Neutrophil (primary cell): Measurements from ENCODE around the gene KRTAP12-1.

Experiments used
- H3K27ac ChIP-seq: fragments of 200-600 bp; sonication (generic); 2 replicates; pipeline ENCODE4 v1.5.1; 2016; ENCODE audit warnings: mild to moderate bottlenecking, moderate library complexity
- H3K27me3 ChIP-seq: fragments of 200-600 bp; sonication (generic); 2 replicates; pipeline ENCODE4 v1.6.0; 2016; ENCODE audit warnings: mild to moderate bottlenecking
- H3K36me3 ChIP-seq: fragments of 200-600 bp; sonication (generic); 2 replicates; pipeline ENCODE4 v1.5.1; 2017
- H3K4me1 ChIP-seq, 2 experiments: fragments of 200-600 bp in 1 of 2; sonication (generic) in 1 of 2; 1 replicate in 1 of 2; 2 replicates in 1 of 2; pipeline versions ENCODE4 v1.5.1 to v1.6.1; 2013 to 2016; ENCODE audit warnings: low read depth in 1 of 2, low read length in 1 of 2, mild to moderate bottlenecking in 1 of 2, moderate library complexity in 1 of 2; ENCODE audit not compliant: control insufficient read depth in 1 of 2, insufficient read depth in 1 of 2
- H3K4me3 ChIP-seq, 2 experiments: fragments of 200-600 bp in 1 of 2; sonication (generic) in 1 of 2; 1 replicate in 1 of 2; 2 replicates in 1 of 2; pipeline ENCODE4 v1.5.1; 2013 to 2016; ENCODE audit warnings: low read depth in 1 of 2, low read length in 1 of 2, mild to moderate bottlenecking in 1 of 2, moderate library complexity in 1 of 2
- H3K9me3 ChIP-seq: fragments of 200-600 bp; sonication (generic); 2 replicates; pipeline ENCODE4 v1.5.1; 2016
- CTCF ChIP-seq: fragments of 200-600 bp; sonication (generic); IDR thresholded peaks from 2 replicates; pipeline ENCODE4 v1.5.1; 2016; ENCODE audit warnings: antibody characterized with exemption

Gene KRTAP12-1

GRCh38 chr21:44711327-44712202 is 29.6 kb upstream of the KRTAP12-1 start, which contains the start of gene TSPEAR:
TSS of gene TSPEAR (minus strand) at chr21:44711572. CDS start at chr21:44711514, 58 bp downstream.
- Histone ChIP-seq H3K27ac (no peak within 1 kb of the TSS), H3K4me3 (no peak within 1 kb of the TSS), H3K36me3 (no peaks in the 10 kb centered on the region), H3K9me3 (no peaks in the 10 kb centered on the region), H3K27me3 (peaks cover 100% of the 10 kb centered on the region), H3K4me1 (no peaks in the 10 kb centered on the region)
- TF ChIP-seq CTCF = no peak

GRCh38 chr21:44710756-44711326 is 28.9 kb upstream of the KRTAP12-1 start:
- Histone ChIP-seq H3K27me3 (peaks cover 100% of the 10 kb centered on the region), H3K27ac (no peak overlapping the region), H3K4me3 (no peak overlapping the region), H3K4me1 (no peaks in the 10 kb centered on the region), H3K36me3 (no peaks in the 10 kb centered on the region), H3K9me3 (no peaks in the 10 kb centered on the region)
- no peak for TF ChIP-seq CTCF

- Histone ChIP-seq H3K36me3 (no peaks in the 10 kb centered on the region), H3K4me3 (no peak overlapping the region), H3K9me3 (no peaks in the 10 kb centered on the region), H3K4me1 (no peaks in the 10 kb centered on the region), H3K27ac (no peak overlapping the region), H3K27me3 (peaks cover 100% of the 10 kb centered on the region)
- no peak for TF ChIP-seq CTCF
These were observed 28.3 kb upstream of the KRTAP12-1 start for GRCh38 chr21:44710294-44710665.

- H3K27me3 ChIP-seq = peaks cover 100% of the 10 kb centered on the region
- no peaks in the 10 kb centered on the region for H3K36me3 ChIP-seq
- H3K4me1 ChIP-seq = no peaks in the 10 kb centered on the region
- no peak for TF ChIP-seq CTCF
- H3K27ac ChIP-seq = no peak overlapping the region
- H3K4me3 ChIP-seq = no peak overlapping the region
- no peaks in the 10 kb centered on the region for H3K9me3 ChIP-seq
These were observed 27.7 kb upstream of the KRTAP12-1 start for GRCh38 chr21:44709426-44710293.

GRCh38 chr21:44708866-44709425 is 27.0 kb upstream of the KRTAP12-1 start:
- TF ChIP-seq CTCF = no peak
- Histone ChIP-seq H3K4me1 (no peaks in the 10 kb centered on the region), H3K9me3 (no peaks in the 10 kb centered on the region), H3K4me3 (no peak overlapping the region), H3K36me3 (no peaks in the 10 kb centered on the region), H3K27ac (no peak overlapping the region), H3K27me3 (peaks cover 100% of the 10 kb centered on the region)
